Lung microvascular endothelial cell (primary cell): Measurements from ENCODE around the gene SNTA1. TPM values are rescaled to one million over a fixed set of nuclear protein-coding genes. Genes with fewer than 3 reads are reported as not detected.
"Not testable (repeated sequence)": the region's sequence is repeated elsewhere in the genome, so short reads cannot be mapped to it uniquely, and the experiment has no call there.

ENCODE experiments used
- DNase-seq, 2 donors: peaks; one replicate each; pipeline versions ENCODE4 v3.0.0 to v3.0.0-alpha.2; 2010; ENCODE audit warnings: low read depth in 2 of 2
- total RNA-seq: library from RNA; depleted of rRNA; stranded (reverse); fragments of >200 nt; gene quantifications from 2 replicates; pipeline ENCODE4 v1.2.1, GENCODE V29; 2014

The SNTA1 gene
- total RNA-seq, 1 donor from 2014 or later, result 5.4 TPM

DNA sequence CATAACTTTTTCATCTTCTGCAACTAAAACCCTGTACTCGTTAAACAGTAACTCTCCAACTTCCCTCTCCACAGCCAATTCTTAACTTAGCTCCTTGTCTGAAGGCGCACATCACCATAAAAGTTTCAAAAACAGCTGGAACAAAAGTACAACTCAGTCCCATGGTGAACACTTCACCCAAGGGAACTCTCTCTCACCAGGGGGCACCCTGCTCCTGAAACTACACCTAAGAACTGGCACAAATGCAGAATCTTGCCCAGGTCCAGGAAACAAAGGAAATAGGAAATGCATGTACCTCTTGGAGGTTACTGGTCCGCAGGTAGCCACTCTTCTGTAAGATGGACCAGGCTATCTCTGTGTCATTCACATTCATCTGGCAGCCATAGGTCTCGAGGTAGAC lies 48.8 kb downstream of the SNTA1 start:
- peak; percentile 10 to 31 for DNase-seq

DNA sequence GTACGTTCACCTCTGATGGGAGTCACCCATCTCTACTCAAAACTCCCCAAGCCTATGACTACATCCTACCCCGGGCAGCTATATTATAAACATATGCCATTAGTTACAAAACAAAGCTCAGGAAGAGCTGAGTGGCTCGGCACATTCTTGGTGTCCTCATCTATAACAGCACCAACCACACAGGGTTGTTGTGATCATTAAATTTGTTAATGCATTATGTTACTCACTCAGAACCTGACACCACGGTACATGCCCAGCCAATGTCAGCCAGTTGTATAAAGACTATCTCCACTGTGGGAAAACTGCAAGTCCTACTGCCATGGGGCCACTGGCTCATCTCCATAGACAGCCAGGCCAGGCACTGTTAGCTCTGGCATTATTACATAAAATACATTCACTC lies 50.0 kb downstream of the SNTA1 start:
- DNase-seq, result no peak

DNA sequence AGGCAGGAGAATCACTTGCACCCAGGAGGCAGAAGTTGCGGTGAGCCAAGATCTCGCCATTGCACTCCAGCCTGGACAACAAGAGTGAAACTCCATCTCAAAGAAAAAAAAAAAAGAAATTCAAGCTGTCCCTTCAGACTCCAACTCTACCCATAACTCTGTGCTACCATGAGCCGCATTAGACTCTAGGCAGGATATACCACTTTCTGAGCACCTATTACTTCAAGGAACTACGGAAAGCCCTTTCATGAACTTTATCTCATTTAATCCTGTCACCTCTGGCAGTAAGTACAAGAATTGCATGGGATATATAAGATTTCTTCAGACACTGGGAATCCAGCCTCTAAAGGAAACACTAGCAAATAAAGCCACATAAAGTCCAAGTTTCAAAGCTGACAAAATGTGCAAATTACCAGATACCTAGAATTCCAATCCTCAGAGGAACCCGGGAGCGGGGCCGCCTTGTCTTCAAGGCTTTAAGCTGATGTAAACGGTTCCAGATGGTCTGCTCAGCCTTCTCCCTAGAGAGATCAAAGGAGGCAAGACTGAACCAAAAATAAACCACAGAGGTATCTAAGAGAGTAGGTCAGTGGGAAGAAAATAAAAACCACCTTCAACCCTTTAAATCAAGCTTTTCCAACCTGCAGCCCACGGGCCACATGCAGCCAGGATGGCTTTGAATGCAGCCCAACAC lies 51.7 kb downstream of the SNTA1 start:
- no peak for DNase-seq

DNA sequence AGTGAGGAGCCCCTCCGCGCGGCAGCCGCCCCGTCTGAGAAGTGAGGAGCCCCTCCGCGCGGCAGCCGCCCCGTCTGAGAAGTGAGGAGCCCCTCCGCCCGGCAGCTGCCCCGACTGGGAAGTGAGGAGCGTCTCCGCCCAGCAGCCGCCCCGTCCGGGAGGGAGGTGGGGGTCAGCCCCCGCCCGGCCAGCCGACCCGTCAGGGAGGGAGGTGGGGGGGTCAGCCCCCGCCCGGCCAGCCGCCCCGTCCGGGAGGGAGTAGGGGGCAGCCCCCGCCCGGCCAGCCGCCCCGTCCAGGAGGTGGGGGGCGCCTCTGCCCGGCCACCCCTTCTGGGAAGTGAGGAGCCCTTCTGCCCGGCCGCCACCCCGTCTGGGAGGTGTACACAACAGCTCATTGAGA lies 54.2 kb downstream of the SNTA1 start:
- not testable (repeated sequence) for DNase-seq

DNA sequence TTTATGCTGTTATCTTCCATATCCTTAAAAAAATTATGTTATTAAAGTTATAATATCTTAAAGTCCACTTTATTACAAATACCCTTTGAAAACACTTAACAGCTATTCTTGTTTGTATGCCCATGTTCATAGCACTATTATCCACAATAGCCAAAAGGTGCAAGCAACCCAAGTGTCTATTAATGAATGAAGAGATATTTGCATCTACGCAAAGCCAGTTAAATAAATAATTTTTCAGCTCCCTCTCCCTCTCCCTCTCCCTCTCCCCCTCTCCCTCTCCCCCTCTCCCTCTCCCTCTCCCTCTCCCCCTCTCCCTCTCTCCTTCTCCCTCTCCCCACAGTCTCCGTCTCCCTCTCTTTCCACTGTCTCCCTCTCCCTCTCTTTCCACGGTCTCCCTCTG lies 55.3 kb downstream of the SNTA1 start:
- no peak for DNase-seq

DNA sequence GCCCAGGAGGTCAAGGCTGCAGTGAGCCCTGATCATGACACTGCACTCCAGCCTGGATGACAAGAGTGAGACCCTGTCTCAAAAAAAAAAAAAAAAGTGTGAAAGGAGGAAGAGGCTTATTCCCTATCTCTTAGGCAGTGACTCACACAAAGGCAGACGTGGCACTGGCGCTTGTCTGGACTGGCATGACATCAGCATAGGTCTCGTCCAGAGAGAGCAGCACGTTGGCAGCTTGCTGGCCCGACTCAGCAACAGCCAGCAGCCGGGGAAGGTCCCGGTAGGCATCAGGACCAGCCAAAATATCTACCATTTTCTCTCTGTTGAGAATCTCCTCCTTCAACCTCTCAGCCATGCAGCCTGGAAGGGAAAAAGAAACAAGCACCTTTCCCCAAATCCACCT lies 56.4 kb downstream of the SNTA1 start:
- peak; percentile 8 to 61 for DNase-seq

DNA sequence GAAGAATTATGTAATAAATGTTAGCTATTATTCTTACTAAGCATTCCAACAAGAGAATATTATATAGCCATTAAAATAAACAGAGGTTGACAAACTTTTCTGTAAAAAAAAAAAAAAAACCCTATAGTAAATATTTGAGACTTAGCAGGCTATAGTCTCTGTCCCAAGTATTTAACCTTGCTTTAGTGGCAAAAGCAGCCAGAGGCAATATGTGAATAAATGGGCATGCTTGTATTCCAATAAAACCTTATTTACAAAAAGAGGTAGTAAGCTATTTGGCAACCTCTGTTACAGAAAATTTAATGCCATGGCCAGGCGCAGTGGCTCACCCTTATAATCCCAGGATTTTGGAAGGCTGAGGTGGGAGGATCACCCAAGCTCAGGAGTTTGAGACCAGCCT lies 56.9 kb downstream of the SNTA1 start:
- no peak for DNase-seq

DNA sequence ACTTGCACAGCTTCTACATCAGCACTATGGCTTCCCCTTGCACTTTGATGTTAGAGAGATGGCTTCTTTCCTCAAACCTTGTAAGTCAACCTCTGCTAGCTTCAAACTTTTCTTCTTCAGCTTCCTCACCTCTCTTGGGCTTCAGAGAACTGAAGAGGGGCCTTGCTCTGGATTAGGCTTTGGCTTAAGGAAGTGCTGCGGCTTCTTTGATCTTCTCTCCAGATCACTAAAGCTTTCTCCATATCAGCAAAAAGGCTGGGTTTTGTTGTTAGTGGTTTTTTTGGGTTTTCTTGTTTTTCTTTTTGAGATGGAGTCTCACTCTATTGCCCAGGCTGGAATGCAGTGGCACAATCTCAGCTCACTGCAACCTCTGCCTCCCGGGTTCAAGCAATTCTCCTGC lies 66.2 kb downstream of the SNTA1 start:
- DNase-seq, result no peak

DNA sequence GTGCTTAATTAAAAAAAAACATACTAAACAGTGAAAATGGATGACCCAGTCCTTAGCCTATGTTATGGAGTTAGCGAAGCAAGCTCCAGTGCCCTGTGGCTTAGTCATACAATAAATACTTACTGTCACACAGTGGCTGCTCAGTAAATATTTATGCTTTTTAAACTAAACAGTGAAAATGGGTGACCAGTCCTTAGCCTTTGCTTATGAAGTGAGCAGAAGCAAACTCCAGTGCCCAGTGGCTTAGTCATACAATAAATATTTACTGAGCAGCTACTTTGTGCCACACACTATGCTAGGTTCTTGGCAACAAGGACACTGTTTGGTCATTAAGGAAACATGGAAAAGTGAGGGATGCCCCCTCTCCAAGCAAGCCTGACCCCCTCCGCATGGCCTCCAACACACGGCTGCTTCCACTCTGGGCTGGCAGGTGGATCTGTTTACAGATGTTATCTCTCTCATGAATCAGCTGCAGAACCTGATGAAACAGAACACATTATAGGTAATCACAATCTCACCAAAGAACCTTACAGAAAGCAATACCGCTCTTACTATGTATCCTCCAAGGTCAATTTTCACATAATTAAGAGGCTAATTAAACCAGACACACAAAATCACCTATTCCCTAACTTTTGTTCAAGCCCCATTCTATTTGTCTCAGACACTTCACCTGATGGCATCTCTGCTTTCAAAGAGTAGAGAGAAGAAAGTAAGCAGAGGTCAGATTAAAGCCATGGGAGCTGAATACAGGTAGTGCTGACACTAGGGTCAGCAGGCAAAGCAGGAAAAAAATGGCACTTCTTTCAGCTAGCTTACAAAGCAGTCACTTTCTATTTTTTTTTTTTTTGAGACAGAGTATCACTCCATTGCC lies 69.6 kb downstream of the SNTA1 start:
- DNase-seq, result peak in 1 of 2 donors; percentile 20

DNA sequence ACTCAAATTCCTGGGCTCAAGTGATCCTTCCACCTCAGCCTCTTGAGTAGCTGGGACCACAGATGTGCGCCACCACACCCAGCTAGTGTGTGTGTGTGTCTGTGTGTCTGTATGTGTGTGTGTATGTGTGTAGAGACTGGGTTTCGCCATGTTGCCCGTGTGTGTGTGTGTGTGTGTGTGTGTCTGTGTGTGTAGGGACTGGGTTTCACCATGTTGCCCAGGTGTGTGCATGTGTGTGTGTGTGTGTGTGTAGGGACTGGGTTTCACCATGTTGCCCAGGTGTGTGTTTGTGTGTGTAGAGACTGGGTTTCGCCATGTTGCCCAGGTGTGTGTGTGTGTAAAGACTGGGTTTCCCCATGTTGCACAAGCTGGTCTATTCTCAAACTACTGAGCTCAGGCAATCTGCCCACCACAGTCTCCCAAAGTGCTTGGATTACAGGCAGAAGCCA lies 70.5 kb downstream of the SNTA1 start:
- DNase-seq, result no peak

DNA sequence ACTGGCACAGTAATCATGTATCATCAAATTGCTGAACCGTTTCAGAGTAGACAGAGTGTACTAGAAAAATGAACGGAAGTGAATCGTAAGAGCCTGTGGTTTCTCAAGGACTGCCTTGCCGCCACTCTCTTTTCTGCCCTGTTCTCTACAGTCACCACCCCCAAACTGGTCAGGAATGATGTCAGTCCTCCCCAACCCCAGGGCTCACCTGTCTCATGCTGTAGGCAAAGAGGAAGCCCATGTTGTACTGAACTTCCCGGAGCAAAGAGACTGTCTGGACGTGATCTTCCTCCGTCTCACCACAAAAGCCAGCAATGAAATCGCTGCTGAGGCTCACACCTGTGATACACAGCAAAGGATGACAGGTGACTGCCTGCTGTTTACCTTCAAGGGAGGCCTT lies 73.3 kb downstream of the SNTA1 start:
- no peak for DNase-seq

DNA sequence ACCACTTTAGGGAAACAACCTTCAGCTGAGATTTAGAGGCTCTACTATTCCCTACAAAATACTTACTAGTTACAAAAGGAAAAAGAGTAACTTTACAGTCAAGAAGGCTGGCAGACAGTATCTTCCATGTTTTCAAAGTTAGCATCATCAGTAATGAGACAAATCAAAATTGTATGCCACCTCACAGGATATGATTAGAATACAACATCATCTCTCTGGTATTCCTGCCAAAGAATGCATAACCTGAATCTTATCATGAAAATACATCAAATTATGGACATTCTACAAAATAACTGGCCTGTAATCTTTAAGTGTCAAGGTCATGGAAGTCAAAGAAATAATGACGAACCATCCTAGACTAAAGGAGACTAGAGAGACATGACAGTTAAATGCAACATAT lies 80.7 kb downstream of the SNTA1 start:
- DNase-seq, result peak in 1 of 2 donors; percentile 21

DNA sequence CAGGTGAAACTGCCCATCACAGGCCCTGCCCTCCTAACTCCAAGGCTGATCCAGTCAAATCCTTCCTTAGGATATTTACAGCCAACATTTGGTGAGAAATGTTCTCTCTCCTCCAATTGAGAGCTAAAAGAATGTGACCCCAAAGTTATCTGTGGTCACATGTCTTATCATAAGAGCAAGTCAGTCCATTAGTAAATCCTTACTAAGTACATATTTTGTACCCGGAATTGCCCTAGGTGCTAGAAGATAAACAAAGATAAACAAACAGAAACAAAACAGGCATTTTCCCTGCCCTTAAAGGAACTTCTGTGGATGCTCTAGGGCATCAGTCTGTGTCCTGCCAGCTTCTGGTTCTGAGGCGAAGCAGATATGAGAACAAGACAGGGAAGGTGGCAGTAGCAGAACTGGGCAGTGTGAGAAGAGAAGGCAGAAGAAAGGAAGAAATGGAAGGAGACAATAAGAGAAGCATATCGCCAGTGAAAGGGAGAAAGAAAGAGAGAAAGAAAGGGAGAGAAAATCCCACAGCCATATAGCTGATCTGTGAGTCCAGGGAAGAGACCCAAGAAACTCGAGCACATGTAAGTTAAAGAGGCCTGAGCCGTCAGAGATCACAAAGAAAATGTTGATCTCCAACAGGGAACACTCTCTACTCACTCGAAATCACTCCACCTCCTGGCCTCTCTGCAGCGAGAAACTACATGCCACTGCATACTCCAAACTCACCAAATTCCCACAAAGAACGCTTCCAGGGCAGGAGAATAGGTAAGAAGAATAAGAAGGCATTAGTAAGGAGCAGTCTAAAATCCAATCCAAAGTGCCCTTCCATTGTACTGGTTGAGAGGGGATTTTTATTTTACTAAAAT lies 83.9 kb downstream of the SNTA1 start:
- DNase-seq, result no peak

Other genes with a start within 250 kb of the SNTA1 start
- not detected in 2 replicates for gene BPIFA3, start 226.4 kb downstream of the SNTA1 start, total RNA-seq
- gene BPIFA1, start 207.8 kb downstream of the SNTA1 start, total RNA-seq, result not detected in 2 replicates
- gene BPIFB1, start 160.5 kb downstream of the SNTA1 start, total RNA-seq, result not detected in 2 replicates
- gene CDK5RAP1, start 42.2 kb downstream of the SNTA1 start, total RNA-seq, result 14.6 and 17.7 TPM in 2 replicates
- 2.4 and 3.2 TPM in 2 replicates for gene CBFA2T2, start 46.3 kb upstream of the SNTA1 start, total RNA-seq
- under 0.01 TPM in 1 of 2 replicates, not detected in the other for gene C20orf144, start 218.6 kb upstream of the SNTA1 start, total RNA-seq
- gene ACTL10, start 223.2 kb upstream of the SNTA1 start, total RNA-seq, result 1.3 and 1.6 TPM in 2 replicates
- 7.2 and 9.7 TPM in 2 replicates for gene NECAB3, start 230.7 kb upstream of the SNTA1 start, total RNA-seq
- gene E2F1, start 242.6 kb upstream of the SNTA1 start, total RNA-seq, result 2.8 and 3.9 TPM in 2 replicates